ENCODE measurements around the gene CYTH1. TPM values are rescaled to one million over a fixed set of nuclear protein-coding genes. Genes with fewer than 3 reads are reported as not detected.
"Not testable (repeated sequence)": the region's sequence is repeated elsewhere in the genome, so short reads cannot be mapped to it uniquely, and the experiment has no call there.

The CYTH1 gene
- total RNA-seq, 1 donor from 2014 or later: 103 TPM

- intact Hi-C loops (cut with DNase I): no loop called here
- TF ChIP-seq CTCF (IDR thresholded peaks at IDR 0.05): no peak
- Histone ChIP-seq H3K36me3 (peaks cover 48% of the 10 kb centered on the region), H3K4me3 (no peak overlapping the region), H3K27me3 (no peaks in the 10 kb centered on the region), H3K9me3 (no peaks in the 10 kb centered on the region), H3K27ac (no peak overlapping the region), H3K4me1 (no peaks in the 10 kb centered on the region)
- ATAC-seq (no peak), DNase-seq (peak; percentile 63)
Measured at GRCh38 chr17:78672871-78673371, 109.2 kb downstream of the CYTH1 start.

GRCh38 chr17:78672005-78672404, 110.1 kb downstream of the CYTH1 start:
- intact Hi-C loops (cut with DNase I): no loop called here
- no peak for TF ChIP-seq CTCF (IDR thresholded peaks at IDR 0.05)
- Histone ChIP-seq H3K27ac (no peak overlapping the region), H3K27me3 (no peaks in the 10 kb centered on the region), H3K4me1 (peaks cover under 1% of the 10 kb centered on the region), H3K9me3 (no peaks in the 10 kb centered on the region), H3K36me3 (peaks cover 39% of the 10 kb centered on the region), H3K4me3 (no peak overlapping the region)
- no peak for ATAC-seq
- peak; percentile 3 for DNase-seq

- H3K27ac ChIP-seq; H3K27me3 ChIP-seq; DNase-seq; H3K4me1 ChIP-seq; ATAC-seq; H3K4me3 ChIP-seq; H3K9me3 ChIP-seq; intact Hi-C loops (cut with DNase I): not testable (repeated sequence)
- peaks cover 35% of the 10 kb centered on the region for H3K36me3 ChIP-seq
Measured at GRCh38 chr17:78671726-78672001, 110.4 kb downstream of the CYTH1 start.

GRCh38 chr17:78670850-78671725, 111.0 kb downstream of the CYTH1 start:
- intact Hi-C loops (cut with DNase I): no loop called here
- H3K4me1 ChIP-seq: peaks cover 7% of the 10 kb centered on the region
- H3K27me3 ChIP-seq: no peaks in the 10 kb centered on the region
- H3K36me3 ChIP-seq: peaks cover 30% of the 10 kb centered on the region
- no peaks in the 10 kb centered on the region for H3K9me3 ChIP-seq
- TF ChIP-seq CTCF (IDR thresholded peaks at IDR 0.05): no peak
- ATAC-seq: no peak
- H3K4me3 ChIP-seq: no peak overlapping the region
- no peak for DNase-seq
- H3K27ac ChIP-seq: no peak overlapping the region

- Histone ChIP-seq H3K9me3 (no peaks in the 10 kb centered on the region), H3K27ac (no peak overlapping the region), H3K27me3 (no peaks in the 10 kb centered on the region), H3K4me3 (no peak overlapping the region), H3K36me3 (peaks cover 19% of the 10 kb centered on the region), H3K4me1 (peaks cover 18% of the 10 kb centered on the region)
- no peak for TF ChIP-seq CTCF (IDR thresholded peaks at IDR 0.05)
- no peak for ATAC-seq
- intact Hi-C loops (cut with DNase I): no loop called here
- no peak for DNase-seq
Measured at GRCh38 chr17:78669975-78670518, 112.0 kb downstream of the CYTH1 start.

- H3K4me1 ChIP-seq: peaks cover 22% of the 10 kb centered on the region
- intact Hi-C loops (cut with DNase I): no loop called here
- no peak overlapping the region for H3K4me3 ChIP-seq
- no peaks in the 10 kb centered on the region for H3K9me3 ChIP-seq
- no peaks in the 10 kb centered on the region for H3K27me3 ChIP-seq
- peaks cover 13% of the 10 kb centered on the region for H3K36me3 ChIP-seq
- ATAC-seq (no peak), DNase-seq (no peak)
- no peak for TF ChIP-seq CTCF (IDR thresholded peaks at IDR 0.05)
- H3K27ac ChIP-seq: no peak overlapping the region
Measured at GRCh38 chr17:78669256-78669974, 112.7 kb downstream of the CYTH1 start.
